Esophagus squamous epithelium (tissue), 5 donors: ENCODE measurements around the gene BFSP1. TPM values are rescaled to one million over a fixed set of nuclear protein-coding genes. Genes with fewer than 3 reads are reported as not detected.

ENCODE experiments used
- DNase-seq: peaks from one replicate; lab custom pipeline; 2025; lab: John Stamatoyannopoulos, UW
- H3K27ac ChIP-seq, 4 donors: fragments of 200-600 bp; sonication (generic); one replicate each; pipeline ENCODE4 v1.5.1; 2016 to 2019; ENCODE audit warnings: mild to moderate bottlenecking in 1 of 4
- H3K27me3 ChIP-seq, 4 donors: fragments of 200-600 bp; sonication (generic); 1 replicate in 3 of 4; 2 replicates in 1 of 4; pipeline versions ENCODE4 v1.5.1 to v1.6.0; 2017 to 2021; ENCODE audit warnings: antibody characterized with exemption in 1 of 4
- H3K36me3 ChIP-seq, 3 donors: fragments of 200-600 bp; sonication (generic); one replicate each; pipeline ENCODE4 v1.5.1; 2016 to 2019
- H3K4me1 ChIP-seq, 3 donors: fragments of 200-600 bp; sonication (generic); one replicate each; pipeline ENCODE4 v1.5.1; 2017 to 2019
- H3K4me3 ChIP-seq, 4 donors: fragments of 200-600 bp; sonication (generic); 1 replicate in 3 of 4; 2 replicates in 1 of 4; pipeline ENCODE4 v1.5.1; 2016 to 2019; ENCODE audit warnings: mild to moderate bottlenecking in 2 of 4, moderate library complexity in 1 of 4
- H3K9me3 ChIP-seq, 3 donors: fragments of 200-600 bp; sonication (generic); one replicate each; pipeline ENCODE4 v1.5.1; 2016 to 2019
- POLR2A ChIP-seq, 4 donors: fragments of 450-650 bp; IDR thresholded peaks; one replicate each; pipeline ENCODE4 v1.6.1; 2017; ENCODE audit warnings: antibody characterized with exemption in 4 of 4, mild to moderate bottlenecking in 4 of 4, moderate library complexity in 3 of 4
- WGBS, 2 donors: methylation state at CpG; one replicate each; pipeline ENCODE4 v1.1.5; 2018; 5-methylcytosine and 5-hydroxymethylcytosine counted together
- intact Hi-C: fragments of 100-400 bp; cut with DNase I; formaldehyde crosslinking; loops from one replicate; pipeline ENCODE4 v1.15.0; 2022
- total RNA-seq, 4 donors: library from RNA; depleted of rRNA; stranded (reverse); fragments of >200 nt; gene quantifications; one replicate each; pipeline ENCODE4 v1.1.0, GENCODE V29; 2016
- TF ChIP-seq, protein P1 (sequence below), 6 experiments: fragments of 450-650 bp in 4 of 6; fragments of 200-600 bp in 2 of 6; sonication (generic) in 2 of 6; IDR thresholded peaks; one replicate each; pipeline ENCODE4 v1.5.1; 2016 to 2019; ENCODE audit warnings: antibody characterized with exemption in 6 of 6, mild to moderate bottlenecking in 4 of 6, moderate library complexity in 4 of 6
- donor health status: DM: yes; HTN: yes; CAD: no.

Gene BFSP1
- total RNA-seq, 4 donors from 2014 or later: 0.56 to 1.3 (median 1.00) TPM

DNA sequence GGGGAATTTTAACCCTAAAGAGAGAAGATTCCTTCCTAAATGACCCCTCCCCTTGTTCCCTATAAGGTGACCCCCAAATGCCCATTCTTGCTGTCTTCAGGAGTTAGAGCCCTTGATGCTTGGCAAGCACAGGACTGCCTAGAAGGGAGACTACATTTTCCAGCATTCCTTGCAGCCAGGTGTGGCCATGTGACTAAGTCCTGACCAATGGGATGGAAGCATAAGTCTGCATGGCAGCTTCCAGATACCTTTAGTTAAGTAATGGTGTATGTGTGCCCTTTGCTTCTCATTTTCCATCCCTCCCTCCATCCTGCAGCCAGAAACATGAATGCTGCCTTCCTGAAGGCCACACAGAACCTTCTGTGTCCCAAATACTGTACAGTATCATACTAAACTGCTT is 5.5 kb downstream of the BFSP1 start:
- Histone ChIP-seq H3K36me3 (no peaks in the 10 kb centered on the region), H3K27ac (peak overlapping the region in 1 of 4 donors; percentile 75), H3K4me1 (peaks cover 0 to 28% (median 0%) of the 10 kb centered on the region in 3 donors), H3K27me3 (peaks cover 0 to under 1% (median 0%) of the 10 kb centered on the region in 4 donors), H3K9me3 (no peaks in the 10 kb centered on the region), H3K4me3 (no peak overlapping the region)
- DNase-seq: no peak
- intact Hi-C loops: no loop called here
- TF ChIP-seq POLR2A (IDR thresholded peaks at IDR 0.05): no peak
- TF ChIP-seq, protein P1, sequence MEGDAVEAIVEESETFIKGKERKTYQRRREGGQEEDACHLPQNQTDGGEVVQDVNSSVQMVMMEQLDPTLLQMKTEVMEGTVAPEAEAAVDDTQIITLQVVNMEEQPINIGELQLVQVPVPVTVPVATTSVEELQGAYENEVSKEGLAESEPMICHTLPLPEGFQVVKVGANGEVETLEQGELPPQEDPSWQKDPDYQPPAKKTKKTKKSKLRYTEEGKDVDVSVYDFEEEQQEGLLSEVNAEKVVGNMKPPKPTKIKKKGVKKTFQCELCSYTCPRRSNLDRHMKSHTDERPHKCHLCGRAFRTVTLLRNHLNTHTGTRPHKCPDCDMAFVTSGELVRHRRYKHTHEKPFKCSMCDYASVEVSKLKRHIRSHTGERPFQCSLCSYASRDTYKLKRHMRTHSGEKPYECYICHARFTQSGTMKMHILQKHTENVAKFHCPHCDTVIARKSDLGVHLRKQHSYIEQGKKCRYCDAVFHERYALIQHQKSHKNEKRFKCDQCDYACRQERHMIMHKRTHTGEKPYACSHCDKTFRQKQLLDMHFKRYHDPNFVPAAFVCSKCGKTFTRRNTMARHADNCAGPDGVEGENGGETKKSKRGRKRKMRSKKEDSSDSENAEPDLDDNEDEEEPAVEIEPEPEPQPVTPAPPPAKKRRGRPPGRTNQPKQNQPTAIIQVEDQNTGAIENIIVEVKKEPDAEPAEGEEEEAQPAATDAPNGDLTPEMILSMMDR (IDR thresholded peaks at IDR 0.05): no peak

DNA sequence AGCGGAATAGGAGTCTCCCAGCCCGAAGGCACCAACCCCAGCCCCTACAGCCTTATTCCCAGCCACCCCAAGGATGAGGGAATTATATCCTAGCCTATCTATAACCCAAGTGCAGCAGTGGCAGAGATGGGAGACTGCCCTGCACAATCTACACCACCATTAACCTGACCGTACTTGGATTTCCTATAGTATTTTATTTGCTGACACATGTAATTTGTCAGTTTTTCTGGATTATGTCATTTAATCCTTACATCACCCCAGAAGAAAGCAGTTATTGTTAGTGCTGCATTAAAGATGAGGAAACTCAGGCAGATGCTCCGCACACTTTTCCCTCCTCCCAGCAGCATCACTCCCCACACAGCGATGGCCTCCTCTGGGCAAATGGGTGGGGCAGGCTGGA is 6.0 kb downstream of the BFSP1 start:
- no peaks in the 10 kb centered on the region for H3K27me3 ChIP-seq
- H3K9me3 ChIP-seq: no peaks in the 10 kb centered on the region
- H3K4me3 ChIP-seq: no peak overlapping the region
- no peaks in the 10 kb centered on the region for H3K36me3 ChIP-seq
- intact Hi-C loops: no loop called here
- peaks cover 0 to 23% (median 0%) of the 10 kb centered on the region in 3 donors for H3K4me1 ChIP-seq
- 89 to 93% methylated on average over 5 of the region's 5 CpGs for WGBS, 2 donors
- DNase-seq: no peak
- H3K27ac ChIP-seq: peak overlapping the region in 1 of 4 donors; percentile 75
- TF ChIP-seq, protein P1 (IDR thresholded peaks at IDR 0.05): no peak
- TF ChIP-seq POLR2A (IDR thresholded peaks at IDR 0.05): no peak

DNA sequence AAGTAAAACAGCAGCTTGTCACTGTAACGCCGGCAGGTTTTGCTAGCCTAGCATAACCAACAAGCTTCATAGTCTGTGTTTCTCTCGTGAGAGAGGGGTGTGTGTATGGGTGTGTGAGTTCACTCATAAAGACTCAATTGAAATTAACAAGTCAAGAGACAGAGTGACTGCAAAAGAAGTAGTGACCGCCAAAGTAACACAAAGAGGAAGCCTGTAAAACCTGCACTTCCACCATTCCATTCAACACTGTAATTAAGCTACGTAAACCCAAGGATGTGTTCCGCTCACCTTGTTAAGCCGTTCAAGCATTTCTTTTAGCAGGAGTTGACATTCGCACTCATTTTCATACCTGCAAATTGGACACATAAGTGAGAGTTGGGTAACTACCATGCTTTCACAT is 6.6 kb downstream of the BFSP1 start:
- Histone ChIP-seq H3K9me3 (no peaks in the 10 kb centered on the region), H3K4me3 (no peak overlapping the region), H3K27ac (peak overlapping the region in 2 of 4 donors; percentile 4 to 75), H3K27me3 (no peaks in the 10 kb centered on the region), H3K36me3 (no peaks in the 10 kb centered on the region), H3K4me1 (peaks cover 0 to 23% (median 0%) of the 10 kb centered on the region in 3 donors)
- TF ChIP-seq, protein P1 (IDR thresholded peaks at IDR 0.05): no peak
- no peak for TF ChIP-seq POLR2A (IDR thresholded peaks at IDR 0.05)
- no peak for DNase-seq
- intact Hi-C loops: no loop called here
- 33 to 68% methylated on average over 8 of the region's 8 CpGs for WGBS, 2 donors

DNA sequence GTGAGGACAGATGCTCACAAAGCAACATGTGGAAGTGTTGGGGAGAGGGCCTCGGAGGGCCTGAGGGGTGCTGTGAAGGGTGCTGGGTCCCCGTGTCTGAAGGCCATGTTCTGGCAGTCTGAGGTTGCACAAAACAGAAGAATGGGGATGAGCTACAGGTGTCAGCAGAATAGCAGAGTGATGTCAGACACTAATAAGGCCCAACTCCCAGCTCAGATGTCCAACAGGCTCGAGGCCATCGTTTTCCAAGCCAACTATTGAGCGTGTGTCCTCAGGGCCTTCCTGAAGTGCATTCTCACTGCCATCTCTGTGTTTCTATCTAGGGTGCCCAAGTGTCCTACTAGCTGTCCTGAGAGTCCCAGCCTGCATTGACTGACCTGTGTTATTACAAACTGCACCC is 7.9 kb downstream of the BFSP1 start:
- Histone ChIP-seq H3K36me3 (no peaks in the 10 kb centered on the region), H3K4me3 (no peak overlapping the region), H3K4me1 (peaks cover 0 to 23% (median 0%) of the 10 kb centered on the region in 3 donors), H3K9me3 (no peaks in the 10 kb centered on the region), H3K27ac (no peak overlapping the region), H3K27me3 (no peaks in the 10 kb centered on the region)
- TF ChIP-seq POLR2A (IDR thresholded peaks at IDR 0.05): no peak
- TF ChIP-seq, protein P1 (IDR thresholded peaks at IDR 0.05): no peak
- DNase-seq: no peak
- WGBS, 2 donors: 70 to 77% methylated on average over 5 of the region's 5 CpGs
- intact Hi-C loops: no loop called here

DNA sequence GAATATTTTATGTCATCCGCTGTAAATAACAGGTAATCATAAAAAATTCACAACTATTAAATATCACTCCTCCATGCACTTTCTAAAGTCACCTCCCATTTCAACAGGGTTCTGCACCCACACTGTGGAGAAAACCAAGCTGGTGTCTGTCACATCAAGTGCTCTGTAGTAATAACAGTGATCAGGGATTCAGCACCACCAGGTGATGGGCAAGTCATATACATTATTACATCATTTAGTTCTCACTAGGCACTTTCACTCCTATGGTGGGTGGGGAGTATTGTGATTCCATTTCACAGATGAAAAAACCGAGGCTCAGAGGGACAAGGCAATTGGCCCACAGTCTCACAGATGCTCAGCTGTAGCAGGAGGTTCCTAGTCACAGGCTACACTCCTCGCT is 8.7 kb downstream of the BFSP1 start:
- H3K4me3 ChIP-seq: no peak overlapping the region
- intact Hi-C loops: no loop called here
- no peaks in the 10 kb centered on the region for H3K9me3 ChIP-seq
- H3K27ac ChIP-seq: no peak overlapping the region
- no peaks in the 10 kb centered on the region for H3K27me3 ChIP-seq
- H3K36me3 ChIP-seq: no peaks in the 10 kb centered on the region
- TF ChIP-seq POLR2A (IDR thresholded peaks at IDR 0.05): no peak
- TF ChIP-seq, protein P1 (IDR thresholded peaks at IDR 0.05): no peak
- 77 to 85% methylated on average over 3 of the region's 3 CpGs for WGBS, 2 donors
- peaks cover 0 to 23% (median 0%) of the 10 kb centered on the region in 3 donors for H3K4me1 ChIP-seq
- no peak for DNase-seq
